Dendritic cell treated with granulocyte-macrophage colony-stimulating factor and Interleukin-4, amounts not matched to agents 40 ng/mL and 50 ng/mL, for 4 days (primary cell): ENCODE data around the gene PRR30.

ENCODE experiments used
- H3K27ac Mint-ChIP-seq: one replicate; pipeline ENCODE4 v1.8.0; 2022; ENCODE audit warnings: mild to moderate bottlenecking, mixed read lengths
- H3K27me3 Mint-ChIP-seq: one replicate; pipeline ENCODE4 v1.8.0; 2022; ENCODE audit warnings: mild to moderate bottlenecking, mixed read lengths
- H3K36me3 Mint-ChIP-seq: one replicate; pipeline ENCODE4 v1.8.0; 2022; ENCODE audit warnings: low read depth, mixed read lengths
- H3K4me1 Mint-ChIP-seq: one replicate; pipeline ENCODE4 v1.8.0; 2022; ENCODE audit warnings: low read depth, mixed read lengths
- H3K4me3 Mint-ChIP-seq: one replicate; pipeline ENCODE4 v1.8.0; 2022; ENCODE audit warnings: mild to moderate bottlenecking, moderate library complexity, mixed read lengths
- H3K9me3 Mint-ChIP-seq: one replicate; pipeline ENCODE4 v1.8.0; 2022; ENCODE audit warnings: mixed read lengths
- intact Hi-C: fragments of 100-400 bp; cut with micrococcal nuclease; formaldehyde crosslinking; loops from one replicate; pipeline ENCODE4 v1.15.0; 2022

Gene PRR30

DNA sequence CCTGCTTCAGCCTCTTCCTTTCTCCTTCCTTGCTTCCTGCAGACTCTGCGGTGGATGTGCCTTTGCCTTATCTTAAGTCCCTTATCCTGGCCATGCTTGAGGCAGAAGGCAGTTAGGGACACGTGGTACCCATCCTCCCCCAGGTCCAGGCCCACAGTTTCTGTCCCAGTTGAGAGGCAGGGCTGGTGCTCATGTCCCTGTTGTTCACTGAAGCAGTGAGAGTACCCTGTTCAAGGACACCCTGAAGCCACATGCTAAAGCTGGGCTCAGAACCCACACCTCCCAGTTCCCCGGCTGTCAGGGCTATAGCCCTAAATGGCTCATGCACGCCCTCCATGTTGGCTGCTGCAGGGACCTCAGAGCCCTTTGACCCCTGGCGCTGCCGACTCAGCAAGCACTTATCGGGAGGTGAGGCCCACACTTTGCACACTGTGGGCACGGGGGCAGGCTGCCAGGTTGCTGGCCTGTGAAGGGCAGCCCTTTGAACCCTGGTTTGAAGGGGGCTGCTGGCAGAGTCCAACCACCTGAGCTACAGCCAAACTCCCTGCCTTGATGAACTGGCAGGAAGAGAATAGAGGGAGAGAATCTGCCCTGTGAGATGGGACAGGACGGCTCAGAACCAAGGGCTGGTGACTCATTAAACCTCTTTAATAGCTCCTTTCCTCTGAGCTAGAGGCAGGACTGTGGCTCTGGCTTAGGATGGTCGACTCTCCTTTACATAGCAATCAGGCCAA lies 46.3 kb downstream of the PRR30 start:
- no peaks in the 10 kb centered on the region for H3K27me3 Mint-ChIP-seq

GRCh38 chr2:27091746-27092695 lies 47.2 kb downstream of the PRR30 start:
- Mint-ChIP-seq H3K27ac (no peak overlapping the region), H3K4me3 (no peak overlapping the region)
- intact Hi-C loops, result no loop called here

More for the DNA sequence above, 46.3 kb downstream of the PRR30 start:
- no peak overlapping the region for H3K4me3 Mint-ChIP-seq
- peaks cover 28% of the 10 kb centered on the region for H3K4me1 Mint-ChIP-seq
- no peak overlapping the region for H3K27ac Mint-ChIP-seq
- H3K36me3 Mint-ChIP-seq, result no peaks in the 10 kb centered on the region
- intact Hi-C loops, result no loop called here
- no peaks in the 10 kb centered on the region for H3K9me3 Mint-ChIP-seq

DNA sequence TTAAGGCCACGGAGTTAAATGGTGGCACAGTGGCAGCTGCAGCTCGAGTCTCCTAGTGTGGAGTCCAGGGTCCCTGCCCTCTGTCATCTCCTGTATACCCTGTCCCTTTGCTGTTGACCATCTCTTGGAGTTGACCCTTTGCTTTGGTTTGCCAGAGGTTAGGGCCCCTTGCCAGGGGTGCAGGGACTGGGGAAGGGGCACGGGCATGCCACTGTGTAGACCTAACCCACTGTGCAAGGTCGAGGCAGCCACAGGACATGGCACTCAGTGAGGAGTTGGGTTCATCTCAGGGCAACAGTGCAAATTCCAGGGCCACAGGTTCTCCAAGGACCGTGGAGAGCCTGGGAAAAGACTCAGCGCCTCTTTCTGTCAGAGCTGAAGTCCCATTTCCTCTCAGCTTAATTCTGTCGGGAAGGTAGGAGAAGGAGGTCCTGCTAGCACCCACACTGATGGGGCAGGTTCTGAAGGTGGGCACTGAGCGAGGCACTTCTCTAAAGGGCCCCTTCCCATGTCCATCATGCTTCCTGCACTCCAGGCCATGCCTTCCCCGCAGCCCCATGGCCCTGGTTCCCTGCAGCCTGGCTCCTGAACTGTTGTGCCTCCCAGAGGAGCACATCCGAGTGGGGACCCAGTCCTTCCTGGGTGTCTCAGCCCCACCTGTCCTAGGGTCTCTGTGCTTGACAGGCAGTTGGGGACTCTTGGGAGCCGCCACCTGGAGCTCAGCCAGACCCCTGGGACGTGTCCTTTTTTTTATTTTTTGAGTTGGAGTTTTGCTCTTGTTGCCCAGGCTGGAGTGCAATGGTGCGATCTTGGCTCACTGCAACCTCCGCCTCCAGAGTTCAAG lies 49.9 kb downstream of the PRR30 start:
- Mint-ChIP-seq H3K27ac (no peak overlapping the region), H3K4me1 (peaks cover 28% of the 10 kb centered on the region), H3K27me3 (peaks cover 2% of the 10 kb centered on the region), H3K4me3 (no peak overlapping the region), H3K36me3 (no peaks in the 10 kb centered on the region), H3K9me3 (no peaks in the 10 kb centered on the region)
- intact Hi-C loops, result loop anchor here (5.0 kb wide), 1 partner anchor 123 kb away; the partner anchor contains the start of genes ATRAID and SLC5A6

More at GRCh38 chr2:27091746-27092695, 47.2 kb downstream of the PRR30 start:
- Mint-ChIP-seq H3K9me3 (no peaks in the 10 kb centered on the region), H3K27me3 (peaks cover 2% of the 10 kb centered on the region), H3K36me3 (no peaks in the 10 kb centered on the region), H3K4me1 (peaks cover 25% of the 10 kb centered on the region)

GRCh38 chr2:27088634-27089033 lies 50.6 kb downstream of the PRR30 start:
- Mint-ChIP-seq H3K4me3 (no peak overlapping the region), H3K27me3 (peaks cover 2% of the 10 kb centered on the region), H3K9me3 (no peaks in the 10 kb centered on the region), H3K36me3 (no peaks in the 10 kb centered on the region), H3K4me1 (peaks cover 32% of the 10 kb centered on the region), H3K27ac (no peak overlapping the region)
- intact Hi-C loops, result loop anchor here (5.0 kb wide), 1 partner anchor 124 kb away; the partner anchor contains the start of genes ATRAID and SLC5A6

- H3K4me1 Mint-ChIP-seq, result peaks cover 34% of the 10 kb centered on the region
- peaks cover 2% of the 10 kb centered on the region for H3K27me3 Mint-ChIP-seq
- H3K36me3 Mint-ChIP-seq, result no peaks in the 10 kb centered on the region
- H3K27ac Mint-ChIP-seq, result no peak overlapping the region
- H3K9me3 Mint-ChIP-seq, result no peaks in the 10 kb centered on the region
- intact Hi-C loops, result loop anchor here (5.0 kb wide), 1 partner anchor 124 kb away; the partner anchor contains the start of genes ATRAID and SLC5A6
- no peak overlapping the region for H3K4me3 Mint-ChIP-seq
Measured at GRCh38 chr2:27087823-27088410, 51.3 kb downstream of the PRR30 start.
